Measurements from ENCODE around the gene R3HDML.
"Not testable (repeated sequence)": the region's sequence is repeated elsewhere in the genome, so short reads cannot be mapped to it uniquely, and the experiment has no call there.

Gene R3HDML

GRCh38 chr20:44297721-44298120, 39.1 kb upstream of the R3HDML start:
- Histone ChIP-seq H3K18ac (ENCODE audit: low read length) (no peak overlapping the region), H3K4me2 (ENCODE audit: low read length) (no peak overlapping the region), H2BK15ac (replicated peaks; ENCODE audit: low read depth) (no peak overlapping the region), H3K27me3 (ENCODE audit: insufficient read depth, low read length, poor library complexity) (no peaks in the 10 kb centered on the region), H3K9ac (ENCODE audit: low read length) (no peak overlapping the region), H3K36me3 (ENCODE audit: control insufficient read depth, insufficient read depth, low read length) (no peaks in the 10 kb centered on the region), H3K23ac (ENCODE audit: low read length) (no peak overlapping the region), H3K56ac (ENCODE audit: low read length) (no peak overlapping the region), H3K4me1 (ENCODE audit: control insufficient read depth, low read depth, low read length) (no peaks in the 10 kb centered on the region), H2AK5ac (ENCODE audit: low read length) (no peak overlapping the region), H4K5ac (ENCODE audit: low read length) (no peak overlapping the region), H2BK5ac (ENCODE audit: low read length) (no peak overlapping the region), H3K4me3 (ENCODE audit: low read length) (no peak overlapping the region), H3K79me2 (ENCODE audit: control insufficient read depth, insufficient read depth, low read length) (no peaks in the 10 kb centered on the region), H4K8ac (ENCODE audit: low read depth, low read length) (no peak overlapping the region), H3K79me1 (ENCODE audit: low read length) (no peaks in the 10 kb centered on the region), H3K4ac (ENCODE audit: low read depth, low read length) (no peak overlapping the region), H2BK120ac (ENCODE audit: low read depth, low read length) (no peak overlapping the region), H3K27ac (ENCODE audit: low read depth, low read length) (no peak overlapping the region)
- WGBS (ENCODE audit: extremely low coverage, insufficient coverage, low lambda C conversion rate) = no CpG with 5 or more reads among the region's 4 CpGs
- no peak for DNase-seq

- not testable (repeated sequence) for DNase-seq; H3K4me2 ChIP-seq (ENCODE audit: low read length); H3K4me3 ChIP-seq (ENCODE audit: low read length); H3K36me3 ChIP-seq (ENCODE audit: control insufficient read depth, insufficient read depth, low read length); H2BK120ac ChIP-seq (ENCODE audit: low read depth, low read length); H3K4ac ChIP-seq (ENCODE audit: low read depth, low read length); H4K5ac ChIP-seq (ENCODE audit: low read length); H3K23ac ChIP-seq (ENCODE audit: low read length); H3K4me1 ChIP-seq (ENCODE audit: control insufficient read depth, low read depth, low read length); H3K9ac ChIP-seq (ENCODE audit: low read length); H3K18ac ChIP-seq (ENCODE audit: low read length); H3K79me2 ChIP-seq (ENCODE audit: control insufficient read depth, insufficient read depth, low read length); H3K27me3 ChIP-seq (ENCODE audit: insufficient read depth, low read length, poor library complexity); H3K79me1 ChIP-seq (ENCODE audit: low read length); H2BK5ac ChIP-seq (ENCODE audit: low read length); H3K27ac ChIP-seq (ENCODE audit: low read depth, low read length); H3K56ac ChIP-seq (ENCODE audit: low read length); H4K8ac ChIP-seq (ENCODE audit: low read depth, low read length); H2BK15ac ChIP-seq (replicated peaks; ENCODE audit: low read depth); H2AK5ac ChIP-seq (ENCODE audit: low read length)
- WGBS (ENCODE audit: extremely low coverage, insufficient coverage, low lambda C conversion rate) = no CpG with 5 or more reads among the region's 42 CpGs
Observed at GRCh38 chr20:44299011-44299535, 37.8 kb upstream of the R3HDML start.

- Histone ChIP-seq H3K4me1 (ENCODE audit: control insufficient read depth, low read depth, low read length) (no peaks in the 10 kb centered on the region), H4K5ac (ENCODE audit: low read length) (no peak overlapping the region), H3K79me2 (ENCODE audit: control insufficient read depth, insufficient read depth, low read length) (no peaks in the 10 kb centered on the region), H3K4me2 (ENCODE audit: low read length) (no peak overlapping the region), H3K27ac (ENCODE audit: low read depth, low read length) (no peak overlapping the region), H3K4me3 (ENCODE audit: low read length) (no peak overlapping the region), H4K8ac (ENCODE audit: low read depth, low read length) (no peak overlapping the region), H3K9ac (ENCODE audit: low read length) (no peak overlapping the region), H3K79me1 (ENCODE audit: low read length) (no peaks in the 10 kb centered on the region), H2BK15ac (replicated peaks; ENCODE audit: low read depth) (no peak overlapping the region), H3K36me3 (ENCODE audit: control insufficient read depth, insufficient read depth, low read length) (no peaks in the 10 kb centered on the region), H2BK120ac (ENCODE audit: low read depth, low read length) (no peak overlapping the region), H3K23ac (ENCODE audit: low read length) (no peak overlapping the region), H2BK5ac (ENCODE audit: low read length) (no peak overlapping the region), H3K56ac (ENCODE audit: low read length) (no peak overlapping the region), H2AK5ac (ENCODE audit: low read length) (no peak overlapping the region), H3K18ac (ENCODE audit: low read length) (no peak overlapping the region), H3K27me3 (ENCODE audit: insufficient read depth, low read length, poor library complexity) (no peaks in the 10 kb centered on the region), H3K4ac (ENCODE audit: low read depth, low read length) (no peak overlapping the region)
- no peak for DNase-seq
Observed at GRCh38 chr20:44301285-44301684, 35.6 kb upstream of the R3HDML start.

- Histone ChIP-seq H4K5ac (ENCODE audit: low read length) (no peak overlapping the region), H3K4me1 (ENCODE audit: control insufficient read depth, low read depth, low read length) (no peaks in the 10 kb centered on the region), H4K8ac (ENCODE audit: low read depth, low read length) (no peak overlapping the region), H2BK120ac (ENCODE audit: low read depth, low read length) (no peak overlapping the region), H3K9ac (ENCODE audit: low read length) (no peak overlapping the region), H3K18ac (ENCODE audit: low read length) (no peak overlapping the region), H3K56ac (ENCODE audit: low read length) (no peak overlapping the region), H3K4ac (ENCODE audit: low read depth, low read length) (no peak overlapping the region), H3K79me1 (ENCODE audit: low read length) (no peaks in the 10 kb centered on the region), H3K36me3 (ENCODE audit: control insufficient read depth, insufficient read depth, low read length) (no peaks in the 10 kb centered on the region), H2BK15ac (replicated peaks; ENCODE audit: low read depth) (no peak overlapping the region), H3K27me3 (ENCODE audit: insufficient read depth, low read length, poor library complexity) (no peaks in the 10 kb centered on the region), H3K79me2 (ENCODE audit: control insufficient read depth, insufficient read depth, low read length) (no peaks in the 10 kb centered on the region), H2BK5ac (ENCODE audit: low read length) (no peak overlapping the region), H3K4me3 (ENCODE audit: low read length) (no peak overlapping the region), H3K23ac (ENCODE audit: low read length) (no peak overlapping the region), H2AK5ac (ENCODE audit: low read length) (no peak overlapping the region), H3K27ac (ENCODE audit: low read depth, low read length) (no peak overlapping the region), H3K4me2 (ENCODE audit: low read length) (no peak overlapping the region)
- WGBS (ENCODE audit: extremely low coverage, insufficient coverage, low lambda C conversion rate) = no CpG with 5 or more reads among the region's 5 CpGs
- DNase-seq = no peak
Observed at GRCh38 chr20:44302026-44302669, 34.7 kb upstream of the R3HDML start.

- Histone ChIP-seq H2BK5ac (ENCODE audit: low read length) (no peak overlapping the region), H3K23ac (ENCODE audit: low read length) (no peak overlapping the region), H2BK15ac (replicated peaks; ENCODE audit: low read depth) (no peak overlapping the region), H3K36me3 (ENCODE audit: control insufficient read depth, insufficient read depth, low read length) (no peaks in the 10 kb centered on the region), H3K56ac (ENCODE audit: low read length) (no peak overlapping the region), H3K79me1 (ENCODE audit: low read length) (no peaks in the 10 kb centered on the region), H4K8ac (ENCODE audit: low read depth, low read length) (no peak overlapping the region), H3K4me1 (ENCODE audit: control insufficient read depth, low read depth, low read length) (no peaks in the 10 kb centered on the region), H4K5ac (ENCODE audit: low read length) (no peak overlapping the region), H3K4me3 (ENCODE audit: low read length) (no peak overlapping the region), H2BK120ac (ENCODE audit: low read depth, low read length) (no peak overlapping the region), H3K9ac (ENCODE audit: low read length) (no peak overlapping the region), H2AK5ac (ENCODE audit: low read length) (no peak overlapping the region), H3K4ac (ENCODE audit: low read depth, low read length) (no peak overlapping the region), H3K27ac (ENCODE audit: low read depth, low read length) (no peak overlapping the region), H3K79me2 (ENCODE audit: control insufficient read depth, insufficient read depth, low read length) (no peaks in the 10 kb centered on the region), H3K27me3 (ENCODE audit: insufficient read depth, low read length, poor library complexity) (no peaks in the 10 kb centered on the region), H3K18ac (ENCODE audit: low read length) (no peak overlapping the region), H3K4me2 (ENCODE audit: low read length) (no peak overlapping the region)
- no CpG with 5 or more reads among the region's 8 CpGs for WGBS (ENCODE audit: extremely low coverage, insufficient coverage, low lambda C conversion rate)
- no peak for DNase-seq
Observed at GRCh38 chr20:44302736-44303135, 34.1 kb upstream of the R3HDML start.

- no peak overlapping the region for H2AK5ac ChIP-seq (ENCODE audit: low read length)
- DNase-seq = no peak
- H3K4me1 ChIP-seq (ENCODE audit: control insufficient read depth, low read depth, low read length) = no peaks in the 10 kb centered on the region
- no peak overlapping the region for H3K9ac ChIP-seq (ENCODE audit: low read length)
- no peaks in the 10 kb centered on the region for H3K36me3 ChIP-seq (ENCODE audit: control insufficient read depth, insufficient read depth, low read length)
- H3K4me3 ChIP-seq (ENCODE audit: low read length) = no peak overlapping the region
- no peak overlapping the region for H2BK5ac ChIP-seq (ENCODE audit: low read length)
- no peak overlapping the region for H4K8ac ChIP-seq (ENCODE audit: low read depth, low read length)
- no peaks in the 10 kb centered on the region for H3K79me2 ChIP-seq (ENCODE audit: control insufficient read depth, insufficient read depth, low read length)
- no peak overlapping the region for H3K18ac ChIP-seq (ENCODE audit: low read length)
- no peak overlapping the region for H3K56ac ChIP-seq (ENCODE audit: low read length)
- H3K23ac ChIP-seq (ENCODE audit: low read length) = no peak overlapping the region
- no peak overlapping the region for H2BK15ac ChIP-seq (replicated peaks; ENCODE audit: low read depth)
- no peak overlapping the region for H3K4ac ChIP-seq (ENCODE audit: low read depth, low read length)
- no peaks in the 10 kb centered on the region for H3K27me3 ChIP-seq (ENCODE audit: insufficient read depth, low read length, poor library complexity)
- H3K4me2 ChIP-seq (ENCODE audit: low read length) = no peak overlapping the region
- no peaks in the 10 kb centered on the region for H3K79me1 ChIP-seq (ENCODE audit: low read length)
- no peak overlapping the region for H2BK120ac ChIP-seq (ENCODE audit: low read depth, low read length)
- no peak overlapping the region for H4K5ac ChIP-seq (ENCODE audit: low read length)
- no peak overlapping the region for H3K27ac ChIP-seq (ENCODE audit: low read depth, low read length)
Observed at GRCh38 chr20:44304383-44304782, 32.5 kb upstream of the R3HDML start.
